B cell (primary cell): ENCODE results near the gene NEK8. TPM values are rescaled to one million over a fixed set of nuclear protein-coding genes. Genes with fewer than 3 reads are reported as not detected.

ENCODE experiments used
- ATAC-seq: fragments of 200-7000 bp; cut with Tn5 transposase; one replicate; pipeline ENCODE4 v1.10.0; 2021; ENCODE audit warnings: low read depth, mild to moderate bottlenecking, moderate number of reproducible peaks, moderate library complexity
- CTCF ChIA-PET: fragments of 350-600 bp; sonication (Branson Sonifier 250); formaldehyde crosslinking; loops from one replicate; lab custom pipeline; 2021; ENCODE audit warnings: antibody characterized with exemption, inconsistent platforms; lab: Charles Lee
- POLR2A ChIA-PET: fragments of 350-600 bp; sonication (Branson Sonifier 250); formaldehyde crosslinking; loops from one replicate; lab custom pipeline; 2021; ENCODE audit warnings: antibody characterized with exemption; lab: Charles Lee
- DNase-seq: peaks from one replicate; pipeline ENCODE4 v3.0.0; 2013
- H2AFZ ChIP-seq: 2 replicates; pipeline ENCODE4 v1.6.1; 2012; ENCODE audit warnings: mild to moderate bottlenecking, low read depth, low read length; ENCODE audit not compliant: insufficient read depth, poor library complexity, severe bottlenecking
- H3K27ac ChIP-seq, 2 donors: 1 replicate in 1 of 2; 2 replicates in 1 of 2; pipeline ENCODE4 v1.5.1; 2012 to 2013; ENCODE audit warnings: low read length in 2 of 2, mild to moderate bottlenecking in 2 of 2, moderate library complexity in 1 of 2
- H3K27me3 ChIP-seq, 4 experiments: fragments of 200-600 bp in 1 of 4; sonication (generic) in 1 of 4; replicated peaks in 1 of 4; 1 replicate in 2 of 4; 2 replicates in 2 of 4; pipeline versions ENCODE4 v1.6.1 to v1.7.0; 2013 to 2016; ENCODE audit warnings: low read length in 3 of 4, mild to moderate bottlenecking in 2 of 4, mixed read lengths in 1 of 4, moderate library complexity in 1 of 4; ENCODE audit not compliant: insufficient read depth in 4 of 4, control insufficient read depth in 3 of 4; ENCODE audit errors: control extremely low read depth in 1 of 4
- H3K36me3 ChIP-seq, 2 experiments: replicated peaks in 1 of 2; 1 replicate in 1 of 2; 2 replicates in 1 of 2; pipeline versions ENCODE4 v1.6.1 to v1.7.1; 2013; ENCODE audit warnings: low read length in 1 of 2; ENCODE audit not compliant: insufficient read depth in 2 of 2, control insufficient read depth in 1 of 2; ENCODE audit errors: control extremely low read depth in 1 of 2, extremely low read depth in 1 of 2
- H3K4me1 ChIP-seq, 2 donors: fragments of 200-600 bp in 1 of 2; sonication (generic) in 1 of 2; 1 replicate in 1 of 2; 2 replicates in 1 of 2; pipeline versions ENCODE4 v1.5.1 to v1.6.1; 2013 to 2017; ENCODE audit warnings: low read length in 2 of 2; ENCODE audit not compliant: control insufficient read depth in 2 of 2, insufficient read depth in 2 of 2
- H3K4me2 ChIP-seq: replicated peaks from 2 replicates; pipeline ENCODE3; 2012; ENCODE audit warnings: mild to moderate bottlenecking, low read depth, low read length; ENCODE audit not compliant: poor library complexity, severe bottlenecking
- H3K4me3 ChIP-seq, 5 experiments: fragments of 200-600 bp in 1 of 5; sonication (generic) in 1 of 5; 1 replicate in 3 of 5; 2 replicates in 2 of 5; pipeline versions ENCODE4 v1.5.1 to v1.7.0; 2011 to 2016; ENCODE audit warnings: low read length in 4 of 5, mild to moderate bottlenecking in 4 of 5, low read depth in 2 of 5, control low read depth in 1 of 5, moderate library complexity in 1 of 5; ENCODE audit not compliant: insufficient read depth in 1 of 5; ENCODE audit errors: control extremely low read depth in 1 of 5, extremely low read depth in 1 of 5
- H3K79me2 ChIP-seq: fragments of 200-600 bp; sonication (generic); one replicate; pipeline ENCODE4 v1.6.0; 2016; ENCODE audit warnings: low read length; ENCODE audit not compliant: control insufficient read depth, insufficient read depth
- H3K9ac ChIP-seq: fragments of 200-600 bp; sonication (generic); 2 replicates; pipeline ENCODE4 v1.6.1; 2017; ENCODE audit warnings: mild to moderate bottlenecking, low read length, moderate library complexity
- H3K9me3 ChIP-seq, 3 donors: one replicate each; pipeline versions ENCODE4 v1.6.1 to v1.7.1; 2013; ENCODE audit warnings: low read length in 2 of 3; ENCODE audit not compliant: control insufficient read depth in 2 of 3, insufficient read depth in 1 of 3; ENCODE audit errors: control extremely low read depth in 1 of 3
- H4K20me1 ChIP-seq: 2 replicates; pipeline ENCODE4 v1.6.0; 2012; ENCODE audit warnings: mild to moderate bottlenecking, low read length; ENCODE audit not compliant: insufficient read depth, control insufficient read depth, poor library complexity, severe bottlenecking
- H3K27ac Mint-ChIP-seq: one replicate; pipeline ENCODE4 v1.8.0; 2021; ENCODE audit warnings: mixed read lengths
- H3K27me3 Mint-ChIP-seq: one replicate; pipeline ENCODE4 v1.8.0; 2021; ENCODE audit warnings: mixed read lengths
- H3K4me1 Mint-ChIP-seq: one replicate; pipeline ENCODE4 v1.8.0; 2021; ENCODE audit warnings: mixed read lengths
- H3K4me3 Mint-ChIP-seq: one replicate; pipeline ENCODE4 v1.8.0; 2021; ENCODE audit warnings: mixed read lengths
- H3K9me3 Mint-ChIP-seq: one replicate; pipeline ENCODE4 v1.8.0; 2022; ENCODE audit warnings: mixed read lengths; ENCODE audit not compliant: insufficient read depth
- EZH2 ChIP-seq: IDR thresholded peaks from 2 replicates; pipeline ENCODE4 v1.6.1; 2012; ENCODE audit warnings: borderline replicate concordance, low read depth, mild to moderate bottlenecking, moderate library complexity, low read length; ENCODE audit not compliant: insufficient read depth, poor library complexity, severe bottlenecking
- WGBS: methylation state at CpG from one replicate; pipeline ENCODE4 v1.1.5; 2013; ENCODE audit warnings: missing lambda C conversion rate; ENCODE audit not compliant: insufficient coverage; 5-methylcytosine and 5-hydroxymethylcytosine counted together
- intact Hi-C: fragments of 100-400 bp; cut with micrococcal nuclease; formaldehyde crosslinking; loops from one replicate; pipeline ENCODE4 v1.10.0; 2022
- polyA plus RNA-seq: library from polyadenylated mRNA; depleted of rRNA; stranded (reverse); fragments of >200 nt; gene quantifications from 2 replicates; pipeline ENCODE4 v1.2.3, GENCODE V29; 2012
- total RNA-seq, 2 donors: library from RNA; stranded (reverse); fragments of 120-200 nt in 1 of 2; gene quantifications; 1 replicate in 1 of 2; 2 replicates in 1 of 2; pipeline versions ENCODE4 v1.2.3 to v1.2.4, GENCODE V29; 2013 to 2022
- TF ChIP-seq, protein P1 (sequence below): fragments of 200-600 bp; IDR thresholded peaks from one replicate; pipeline ENCODE4 v1.8.0; 2022; ENCODE audit warnings: antibody characterized with exemption, mild to moderate bottlenecking

The NEK8 gene
- total and polyA plus RNA-seq, 2 donors (not counting 1 experiment from before 2014, with no cell fraction given) = 58.0 to 305 TPM

DNA sequence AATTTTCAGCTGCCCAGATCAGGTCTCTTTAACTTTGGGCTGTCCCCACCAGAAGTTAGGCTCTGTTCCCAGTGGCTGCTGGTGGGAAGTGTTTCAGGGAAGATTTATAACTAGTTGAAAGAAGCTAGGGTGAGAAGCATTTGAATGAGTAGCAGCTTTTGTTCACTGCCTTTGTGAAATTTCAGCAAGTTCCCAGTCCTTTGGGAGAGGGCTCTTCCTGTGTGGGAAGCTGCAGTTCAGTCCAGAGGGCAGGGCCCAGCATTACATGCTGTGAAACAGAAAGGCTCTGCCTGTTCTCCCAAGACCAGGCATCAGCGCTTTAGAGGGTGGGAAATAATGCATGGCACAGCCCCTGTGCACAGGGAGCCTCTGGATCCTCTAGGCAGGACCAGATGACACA lies 34.7 kb upstream of the NEK8 start:
- no peaks in the 10 kb centered on the region for H3K4me1 ChIP-seq
- Mint-ChIP-seq H3K4me3 (no peak overlapping the region), H3K27me3 (no peaks in the 10 kb centered on the region), H3K9me3 (no peaks in the 10 kb centered on the region), H3K4me1 (no peaks in the 10 kb centered on the region), H3K27ac (no peak overlapping the region)
- H3K79me2 ChIP-seq = no peaks in the 10 kb centered on the region
- POLR2A ChIA-PET = no interaction called here
- H3K9ac ChIP-seq = no peak overlapping the region
- no peak for ATAC-seq
- WGBS = 83% methylated on average over 1 of the region's 1 CpG
- H3K9me3 ChIP-seq = no peaks in the 10 kb centered on the region
- DNase-seq = no peak
- CTCF ChIA-PET = interaction anchor here (1.5 kb wide), 1 partner anchor 153 kb away, joined by 3 read pairs; no protein-coding TSS in a partner anchor
- peaks cover 27 to 76% of the 10 kb centered on the region in 2 experiments for H3K36me3 ChIP-seq
- no peak overlapping the region for H2AFZ ChIP-seq
- intact Hi-C loops = no loop called here
- no peak overlapping the region for H3K4me3 ChIP-seq
- TF ChIP-seq, protein P1, sequence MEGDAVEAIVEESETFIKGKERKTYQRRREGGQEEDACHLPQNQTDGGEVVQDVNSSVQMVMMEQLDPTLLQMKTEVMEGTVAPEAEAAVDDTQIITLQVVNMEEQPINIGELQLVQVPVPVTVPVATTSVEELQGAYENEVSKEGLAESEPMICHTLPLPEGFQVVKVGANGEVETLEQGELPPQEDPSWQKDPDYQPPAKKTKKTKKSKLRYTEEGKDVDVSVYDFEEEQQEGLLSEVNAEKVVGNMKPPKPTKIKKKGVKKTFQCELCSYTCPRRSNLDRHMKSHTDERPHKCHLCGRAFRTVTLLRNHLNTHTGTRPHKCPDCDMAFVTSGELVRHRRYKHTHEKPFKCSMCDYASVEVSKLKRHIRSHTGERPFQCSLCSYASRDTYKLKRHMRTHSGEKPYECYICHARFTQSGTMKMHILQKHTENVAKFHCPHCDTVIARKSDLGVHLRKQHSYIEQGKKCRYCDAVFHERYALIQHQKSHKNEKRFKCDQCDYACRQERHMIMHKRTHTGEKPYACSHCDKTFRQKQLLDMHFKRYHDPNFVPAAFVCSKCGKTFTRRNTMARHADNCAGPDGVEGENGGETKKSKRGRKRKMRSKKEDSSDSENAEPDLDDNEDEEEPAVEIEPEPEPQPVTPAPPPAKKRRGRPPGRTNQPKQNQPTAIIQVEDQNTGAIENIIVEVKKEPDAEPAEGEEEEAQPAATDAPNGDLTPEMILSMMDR = no peak
- TF ChIP-seq EZH2 = no peak
- no peak overlapping the region for H3K27ac ChIP-seq
- no peaks in the 10 kb centered on the region for H3K27me3 ChIP-seq
- H3K4me2 ChIP-seq = no peak overlapping the region
- H4K20me1 ChIP-seq = peaks cover 7% of the 10 kb centered on the region

DNA sequence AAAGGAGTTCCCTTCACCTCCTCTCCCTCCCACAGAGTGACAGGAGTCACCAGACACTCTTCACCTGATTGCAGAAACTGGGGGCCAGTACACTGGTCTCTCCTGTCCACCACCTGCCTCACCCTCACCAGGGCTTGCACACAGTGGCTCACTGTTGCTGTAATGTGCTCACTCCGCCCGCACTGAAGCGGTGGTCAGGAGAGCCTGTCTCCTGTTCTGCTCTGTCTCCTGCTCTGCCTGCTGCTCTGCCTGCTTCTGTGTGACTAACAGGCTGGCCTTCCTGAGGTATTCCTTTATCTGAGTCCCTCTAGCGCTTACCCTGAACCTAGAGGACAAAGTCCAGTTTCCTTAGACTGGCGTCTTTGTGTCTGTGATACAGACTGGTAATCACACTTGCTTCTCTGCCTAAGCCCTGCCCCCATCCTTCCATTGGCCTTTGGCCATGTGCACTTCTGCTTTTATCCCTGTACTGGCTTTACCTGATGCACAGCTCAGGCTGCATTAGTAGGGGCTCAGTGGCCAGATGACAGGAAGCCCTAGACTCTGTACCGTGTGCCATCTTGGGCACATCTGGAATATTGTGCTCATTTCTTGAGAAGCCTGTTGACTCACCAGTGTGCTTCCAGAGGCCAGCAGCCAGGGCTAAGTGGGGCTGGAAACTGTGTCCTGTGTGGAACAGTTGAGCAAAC lies 30.2 kb upstream of the NEK8 start:
- H3K27me3 ChIP-seq = no peaks in the 10 kb centered on the region
- H4K20me1 ChIP-seq = no peaks in the 10 kb centered on the region
- Mint-ChIP-seq H3K4me1 (no peaks in the 10 kb centered on the region), H3K27ac (peak overlapping the region; percentile 23), H3K27me3 (no peaks in the 10 kb centered on the region), H3K4me3 (no peak overlapping the region), H3K9me3 (no peaks in the 10 kb centered on the region)
- TF ChIP-seq, protein P1 = no peak
- no peak for TF ChIP-seq EZH2
- H3K79me2 ChIP-seq = no peaks in the 10 kb centered on the region
- H3K9me3 ChIP-seq = no peaks in the 10 kb centered on the region
- WGBS = 95% methylated on average over 6 of the region's 6 CpGs
- ChIA-PET CTCF (no interaction called here), POLR2A (no interaction called here)
- no peak overlapping the region for H3K27ac ChIP-seq
- ATAC-seq = no peak
- no peak overlapping the region for H3K9ac ChIP-seq
- peaks cover 12 to 96% of the 10 kb centered on the region in 2 experiments for H3K36me3 ChIP-seq
- H2AFZ ChIP-seq = no peak overlapping the region
- no peak overlapping the region for H3K4me2 ChIP-seq
- no peak for DNase-seq
- intact Hi-C loops = no loop called here
- H3K4me1 ChIP-seq = no peaks in the 10 kb centered on the region
- no peak overlapping the region for H3K4me3 ChIP-seq
